SW 1271 (cell line): ENCODE measurements around the gene AGFG1.

ENCODE experiments used
- DNase-seq, 2 experiments: peaks; one replicate each; lab custom pipeline; 2025; lab: John Stamatoyannopoulos, UW

AGFG1 gene

GRCh38 chr2:227461811-227462461 lies 10.0 kb upstream of the AGFG1 start:
- no peak for DNase-seq

GRCh38 chr2:227462462-227462951 lies 9.4 kb upstream of the AGFG1 start:
- no peak for DNase-seq

- no peak for DNase-seq
These were observed 8.7 kb upstream of the AGFG1 start for GRCh38 chr2:227462972-227463931.

GRCh38 chr2:227464361-227464760 lies 7.6 kb upstream of the AGFG1 start:
- no peak for DNase-seq

GRCh38 chr2:227464851-227465250 lies 7.1 kb upstream of the AGFG1 start:
- DNase-seq = no peak

- no peak for DNase-seq
These were observed 4.9 kb upstream of the AGFG1 start for GRCh38 chr2:227466887-227467600.

- DNase-seq = no peak
These were observed 544 bp upstream of the AGFG1 start for GRCh38 chr2:227471412-227471811.

GRCh38 chr2:227472265-227473121 lies 537 bp downstream of the AGFG1 start:
- peak in 1 of 2 experiments; percentile 3 for DNase-seq

- no peak for DNase-seq
These were observed 1.1 kb downstream of the AGFG1 start for GRCh38 chr2:227473122-227473461.

- DNase-seq = no peak
These were observed 1.9 kb downstream of the AGFG1 start for GRCh38 chr2:227473806-227474205.

- DNase-seq = no peak
These were observed 2.5 kb downstream of the AGFG1 start for GRCh38 chr2:227474410-227474809.

- DNase-seq = no peak
These were observed 5.3 kb downstream of the AGFG1 start for GRCh38 chr2:227477291-227477690.

GRCh38 chr2:227479865-227480475 lies 8.0 kb downstream of the AGFG1 start:
- peak in 1 of 2 experiments; percentile 37 for DNase-seq

- DNase-seq = no peak
These were observed 8.6 kb downstream of the AGFG1 start for GRCh38 chr2:227480528-227480927.

- no peak for DNase-seq
These were observed 10.8 kb downstream of the AGFG1 start for GRCh38 chr2:227482638-227483340.

- DNase-seq = no peak
These were observed 13.5 kb downstream of the AGFG1 start for GRCh38 chr2:227485429-227485828.

- no peak for DNase-seq
These were observed 14.7 kb downstream of the AGFG1 start for GRCh38 chr2:227486688-227487087.

GRCh38 chr2:227488045-227488444 lies 16.1 kb downstream of the AGFG1 start:
- no peak for DNase-seq

- DNase-seq = no peak
These were observed 19.4 kb downstream of the AGFG1 start for GRCh38 chr2:227491386-227491785.

- no peak for DNase-seq
These were observed 21.6 kb downstream of the AGFG1 start for GRCh38 chr2:227493524-227493923.
